HG03575 (cell line): ENCODE measurements around the gene DNAJC3.
"Not testable (repeated sequence)": the region's sequence is repeated elsewhere in the genome, so short reads cannot be mapped to it uniquely, and the experiment has no call there.

Source experiments
- ATAC-seq: cut with Tn5 transposase; IDR thresholded peaks from one replicate; pipeline ENCODE4 v1.9.1; 2021; ENCODE audit not compliant: unreplicated experiment, insufficient number of reproducible peaks, low FRiP score; ENCODE audit errors: extremely low read depth

DNAJC3 gene

GRCh38 chr13:95708391-95708774 lies 31.4 kb downstream of the DNAJC3 start:
- no peak for ATAC-seq

- ATAC-seq = no peak
Measured at GRCh38 chr13:95708811-95709500, 32.0 kb downstream of the DNAJC3 start.

- no peak for ATAC-seq
Measured at GRCh38 chr13:95710313-95710712, 33.4 kb downstream of the DNAJC3 start.

- not testable (repeated sequence) for ATAC-seq
Measured at GRCh38 chr13:95712846-95713245, 35.9 kb downstream of the DNAJC3 start.

GRCh38 chr13:95713651-95714050 lies 36.7 kb downstream of the DNAJC3 start:
- ATAC-seq = no peak

- no peak for ATAC-seq
Measured at GRCh38 chr13:95714142-95714832, 37.3 kb downstream of the DNAJC3 start.

- ATAC-seq = no peak
Measured at GRCh38 chr13:95716231-95716630, 39.3 kb downstream of the DNAJC3 start.

GRCh38 chr13:95722241-95722640 lies 45.3 kb downstream of the DNAJC3 start:
- ATAC-seq = no peak

GRCh38 chr13:95723438-95723837 lies 46.5 kb downstream of the DNAJC3 start:
- no peak for ATAC-seq

GRCh38 chr13:95724252-95724651 lies 47.3 kb downstream of the DNAJC3 start:
- ATAC-seq = no peak

- no peak for ATAC-seq
Measured at GRCh38 chr13:95726876-95727275, 49.9 kb downstream of the DNAJC3 start.

- no peak for ATAC-seq
Measured at GRCh38 chr13:95728957-95729356, 52.0 kb downstream of the DNAJC3 start.

- no peak for ATAC-seq
Measured at GRCh38 chr13:95734124-95734523, 57.2 kb downstream of the DNAJC3 start.

- ATAC-seq = not testable (repeated sequence)
Measured at GRCh38 chr13:95740071-95740978, 63.4 kb downstream of the DNAJC3 start.

- no peak for ATAC-seq
Measured at GRCh38 chr13:95740979-95741320, 64.0 kb downstream of the DNAJC3 start.

- no peak for ATAC-seq
Measured at GRCh38 chr13:95741584-95742563, 64.9 kb downstream of the DNAJC3 start.

GRCh38 chr13:95743192-95743591 lies 66.3 kb downstream of the DNAJC3 start:
- ATAC-seq = no peak

GRCh38 chr13:95745289-95745688 lies 68.3 kb downstream of the DNAJC3 start:
- no peak for ATAC-seq

- no peak for ATAC-seq
Measured at GRCh38 chr13:95745752-95746151, 68.8 kb downstream of the DNAJC3 start.
